Natural killer cell (primary cell): ENCODE measurements around the gene SEC14L5. TPM values are rescaled to one million over a fixed set of nuclear protein-coding genes. Genes with fewer than 3 reads are reported as not detected.

Source experiments
- ATAC-seq, 3 donors: fragments of 150-1000 bp in 2 of 3; fragments of 200-7000 bp in 1 of 3; cut with Tn5 transposase; 1 replicate in 1 of 3; 2 replicates in 2 of 3; pipeline ENCODE4 v1.10.0; 2021; ENCODE audit warnings: mild to moderate bottlenecking in 2 of 3, moderate library complexity in 2 of 3
- DNase-seq, 2 donors: peaks; one replicate each; pipeline versions ENCODE4 v3.0.0 to v3.0.0-alpha.2; 2013 to 2021; ENCODE audit warnings: mixed read lengths in 1 of 2
- H3K27ac ChIP-seq: one replicate; pipeline ENCODE4 v1.5.1; 2013; ENCODE audit warnings: mild to moderate bottlenecking, low read length
- H3K27me3 ChIP-seq: one replicate; pipeline ENCODE4 v1.6.1; 2013; ENCODE audit warnings: low read length; ENCODE audit not compliant: control insufficient read depth, insufficient read depth
- H3K36me3 ChIP-seq: one replicate; pipeline ENCODE4 v1.6.1; 2013; ENCODE audit warnings: low read length; ENCODE audit not compliant: control insufficient read depth, insufficient read depth
- H3K4me1 ChIP-seq: one replicate; pipeline ENCODE4 v1.6.1; 2013; ENCODE audit warnings: low read length; ENCODE audit not compliant: control insufficient read depth, insufficient read depth
- H3K4me3 ChIP-seq: one replicate; pipeline ENCODE4 v1.5.1; 2013; ENCODE audit warnings: low read length
- H3K9me3 ChIP-seq: one replicate; pipeline ENCODE4 v1.6.1; 2013; ENCODE audit warnings: low read length; ENCODE audit not compliant: control insufficient read depth, insufficient read depth
- H3K27ac Mint-ChIP-seq, 2 donors: one replicate each; pipeline ENCODE4 v1.8.0; 2022; ENCODE audit warnings: mild to moderate bottlenecking in 2 of 2, mixed read lengths in 2 of 2, moderate library complexity in 1 of 2
- H3K27me3 Mint-ChIP-seq, 2 donors: one replicate each; pipeline ENCODE4 v1.8.0; 2022; ENCODE audit warnings: low read depth in 2 of 2, mixed read lengths in 2 of 2
- H3K36me3 Mint-ChIP-seq: one replicate; pipeline ENCODE4 v1.8.0; 2022; ENCODE audit warnings: mixed read lengths
- H3K4me1 Mint-ChIP-seq, 2 donors: one replicate each; pipeline ENCODE4 v1.8.0; 2022; ENCODE audit warnings: mixed read lengths in 2 of 2
- H3K4me3 Mint-ChIP-seq: one replicate; pipeline ENCODE4 v1.8.0; 2022; ENCODE audit warnings: mild to moderate bottlenecking, moderate library complexity, mixed read lengths
- H3K9me3 Mint-ChIP-seq, 2 donors: one replicate each; pipeline ENCODE4 v1.8.0; 2022; ENCODE audit warnings: mixed read lengths in 2 of 2
- WGBS: methylation state at CpG from one replicate; pipeline ENCODE4 v1.1.7; 2013; ENCODE audit warnings: missing lambda C conversion rate; ENCODE audit not compliant: insufficient coverage; 5-methylcytosine and 5-hydroxymethylcytosine counted together
- intact Hi-C: fragments of 100-400 bp; cut with micrococcal nuclease; formaldehyde crosslinking; loops from one replicate; pipeline ENCODE4 v1.14.2; 2022
- total RNA-seq, 4 donors: library from RNA; stranded (reverse); fragments of 120-200 nt in 1 of 4; gene quantifications; one replicate each; pipeline versions ENCODE4 v1.2.3 to v1.2.4, GENCODE V29; 2013 to 2022
- TF ChIP-seq, protein P1 (sequence below): fragments of 200-600 bp; IDR thresholded peaks from one replicate; pipeline ENCODE4 v1.8.0; 2022; ENCODE audit warnings: antibody characterized with exemption

Gene SEC14L5
- total RNA-seq, 3 donors from 2014 or later (not counting 1 experiment from before 2014, with no cell fraction given): 0.27 to 1.1 (median 0.93) TPM

DNA sequence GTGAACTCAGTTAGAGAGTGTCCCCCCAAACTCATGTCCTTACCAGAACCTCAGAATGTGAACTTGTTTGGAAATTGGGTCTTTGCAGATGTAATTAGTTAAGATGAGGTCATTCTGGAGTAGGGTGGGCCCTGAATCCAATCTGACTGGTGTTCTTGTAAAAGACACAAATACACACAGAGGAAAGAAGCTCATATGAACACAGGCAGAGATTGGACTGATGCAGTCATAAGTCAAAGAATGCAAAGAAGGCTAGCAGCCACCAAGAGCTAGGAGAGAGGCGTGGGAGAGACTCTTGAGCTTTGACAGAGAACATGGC lies 77.7 kb downstream of the SEC14L5 start:
- intact Hi-C loops: loop anchor here (10.0 kb wide), 1 partner anchor 59 kb away; the partner anchor contains the start of gene EEF2KMT

DNA sequence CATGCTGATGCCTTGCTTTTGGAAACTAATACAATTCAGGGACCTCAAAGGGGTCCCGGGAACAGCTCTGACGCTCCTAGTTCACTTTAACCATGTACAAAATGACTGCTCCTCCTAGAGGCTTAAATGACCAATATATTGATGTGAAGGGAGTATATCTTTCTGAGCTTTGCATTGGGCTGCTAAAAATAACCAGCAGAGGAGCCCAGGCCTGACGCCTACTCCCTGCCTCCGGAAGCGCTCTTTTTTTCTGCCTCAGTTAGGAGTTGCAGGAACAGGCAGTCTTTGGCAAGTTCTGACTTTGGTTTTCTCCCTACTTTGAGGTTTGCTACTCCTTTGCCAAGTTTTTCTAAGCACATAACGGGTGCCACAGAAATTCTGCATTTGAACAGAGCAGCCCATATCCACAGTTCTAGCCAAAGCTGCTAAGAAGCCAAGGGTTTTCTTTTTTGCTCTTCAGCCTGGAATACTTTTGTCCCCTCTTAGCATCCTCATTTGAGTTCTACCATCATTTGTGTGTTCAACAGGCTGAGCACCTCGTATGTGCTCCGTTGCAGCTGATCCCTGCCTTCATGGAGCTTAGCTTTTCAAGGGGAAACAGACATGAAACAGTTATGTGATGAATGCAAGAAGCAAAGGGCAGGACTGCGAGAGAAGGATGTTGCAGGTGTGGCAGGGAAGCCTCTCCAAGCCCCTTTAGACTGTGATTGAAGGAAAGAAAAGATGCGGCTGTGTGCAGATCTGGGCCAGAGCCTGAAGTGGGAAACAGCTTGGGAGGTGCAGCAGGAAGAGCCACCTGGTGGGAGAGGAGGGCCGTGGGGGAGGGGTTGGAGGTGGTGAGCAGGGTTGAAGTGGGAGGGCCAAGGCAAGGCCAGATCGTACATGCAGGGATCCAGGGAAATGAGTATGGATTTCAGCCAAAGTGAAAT lies 78.4 kb downstream of the SEC14L5 start:
- intact Hi-C loops: loop anchor here (10.0 kb wide), 1 partner anchor 58 kb away; the partner anchor contains the start of gene EEF2KMT
- DNase-seq: no peak

More for the DNA sequence above, 77.7 kb downstream of the SEC14L5 start:
- TF ChIP-seq, protein P1, sequence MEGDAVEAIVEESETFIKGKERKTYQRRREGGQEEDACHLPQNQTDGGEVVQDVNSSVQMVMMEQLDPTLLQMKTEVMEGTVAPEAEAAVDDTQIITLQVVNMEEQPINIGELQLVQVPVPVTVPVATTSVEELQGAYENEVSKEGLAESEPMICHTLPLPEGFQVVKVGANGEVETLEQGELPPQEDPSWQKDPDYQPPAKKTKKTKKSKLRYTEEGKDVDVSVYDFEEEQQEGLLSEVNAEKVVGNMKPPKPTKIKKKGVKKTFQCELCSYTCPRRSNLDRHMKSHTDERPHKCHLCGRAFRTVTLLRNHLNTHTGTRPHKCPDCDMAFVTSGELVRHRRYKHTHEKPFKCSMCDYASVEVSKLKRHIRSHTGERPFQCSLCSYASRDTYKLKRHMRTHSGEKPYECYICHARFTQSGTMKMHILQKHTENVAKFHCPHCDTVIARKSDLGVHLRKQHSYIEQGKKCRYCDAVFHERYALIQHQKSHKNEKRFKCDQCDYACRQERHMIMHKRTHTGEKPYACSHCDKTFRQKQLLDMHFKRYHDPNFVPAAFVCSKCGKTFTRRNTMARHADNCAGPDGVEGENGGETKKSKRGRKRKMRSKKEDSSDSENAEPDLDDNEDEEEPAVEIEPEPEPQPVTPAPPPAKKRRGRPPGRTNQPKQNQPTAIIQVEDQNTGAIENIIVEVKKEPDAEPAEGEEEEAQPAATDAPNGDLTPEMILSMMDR: no peak
- Histone ChIP-seq H3K27me3 (no peaks in the 10 kb centered on the region), H3K27ac (no peak overlapping the region), H3K4me1 (peaks cover 19% of the 10 kb centered on the region), H3K9me3 (no peaks in the 10 kb centered on the region), H3K4me3 (no peak overlapping the region), H3K36me3 (no peaks in the 10 kb centered on the region)
- DNase-seq (no peak), ATAC-seq (no peak)
- WGBS: 90% methylated on average over 1 of the region's 1 CpG
- Mint-ChIP-seq H3K27me3 (no peaks in the 10 kb centered on the region), H3K4me3 (no peak overlapping the region), H3K4me1 (peaks cover 14 to 20% of the 10 kb centered on the region in 2 donors), H3K9me3 (no peaks in the 10 kb centered on the region), H3K36me3 (no peaks in the 10 kb centered on the region), H3K27ac (no peak overlapping the region)

DNA sequence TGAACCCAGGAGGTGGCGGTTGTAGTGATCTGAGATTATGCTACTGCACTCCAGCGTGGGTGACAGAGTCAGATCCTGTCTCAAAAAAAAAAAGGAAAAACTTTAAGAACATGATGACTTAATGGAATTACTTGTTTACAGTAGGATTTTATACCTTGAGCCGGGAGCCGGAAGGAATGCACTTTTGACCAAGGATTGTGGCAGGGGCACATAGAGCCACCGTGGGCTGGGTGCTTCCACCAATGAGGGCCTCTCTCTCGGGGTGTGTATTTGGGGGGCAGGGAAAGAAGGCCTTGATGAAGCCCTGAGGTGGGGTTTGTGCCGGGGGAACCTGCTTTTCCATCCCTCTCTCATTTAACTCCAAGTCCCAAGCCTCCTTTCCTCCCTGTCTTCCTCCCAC lies 82.3 kb downstream of the SEC14L5 start:
- Mint-ChIP-seq H3K27ac (no peak overlapping the region), H3K4me3 (no peak overlapping the region), H3K4me1 (no peaks in the 10 kb centered on the region), H3K9me3 (no peaks in the 10 kb centered on the region), H3K27me3 (no peaks in the 10 kb centered on the region), H3K36me3 (no peaks in the 10 kb centered on the region)
- intact Hi-C loops: no loop called here
- Histone ChIP-seq H3K9me3 (no peaks in the 10 kb centered on the region), H3K4me3 (no peak overlapping the region), H3K4me1 (no peaks in the 10 kb centered on the region), H3K27me3 (no peaks in the 10 kb centered on the region), H3K27ac (no peak overlapping the region), H3K36me3 (no peaks in the 10 kb centered on the region)
- TF ChIP-seq, protein P1: no peak
- DNase-seq (no peak), ATAC-seq (no peak)
- WGBS: 88% methylated on average over 7 of the region's 7 CpGs

More for the DNA sequence above, 78.4 kb downstream of the SEC14L5 start:
- 82% methylated on average over 11 of the region's 12 CpGs for WGBS
- H3K9me3 ChIP-seq: no peaks in the 10 kb centered on the region
- Mint-ChIP-seq H3K4me3 (peak overlapping the region; percentile 26), H3K27ac (no peak overlapping the region), H3K36me3 (no peaks in the 10 kb centered on the region), H3K27me3 (no peaks in the 10 kb centered on the region), H3K4me1 (peaks cover 14 to 20% of the 10 kb centered on the region in 2 donors), H3K9me3 (no peaks in the 10 kb centered on the region)
- no peaks in the 10 kb centered on the region for H3K27me3 ChIP-seq
- H3K4me3 ChIP-seq: no peak overlapping the region
- H3K36me3 ChIP-seq: no peaks in the 10 kb centered on the region
- ATAC-seq: no peak
- H3K27ac ChIP-seq: no peak overlapping the region
- TF ChIP-seq, protein P1: no peak
- H3K4me1 ChIP-seq: peaks cover 19% of the 10 kb centered on the region
